Astrocyte (in vitro differentiated cells and primary cell): ENCODE data around the gene PLSCR3. TPM values are rescaled to one million over a fixed set of nuclear protein-coding genes. Genes with fewer than 3 reads are reported as not detected.

Source experiments
- DNase-seq: peaks from one replicate; pipeline ENCODE4 v3.0.0-alpha.2; 2010; ENCODE audit warnings: low read depth
- FAIRE-seq: peaks from 2 replicates; lab custom pipeline; 2011; peaks lifted over from hg19 to GRCh38; lab: Jason Lieb, UNC
- H2AFZ ChIP-seq: 2 replicates; pipeline ENCODE4 v1.6.0; 2012; ENCODE audit warnings: low read depth, low read length, inconsistent platforms
- H3K27ac ChIP-seq: 2 replicates; pipeline ENCODE4 v1.5.1; 2011; ENCODE audit warnings: low read depth, low read length, inconsistent platforms
- H3K27me3 ChIP-seq: 2 replicates; pipeline ENCODE4 v1.6.0; 2011; ENCODE audit warnings: low read length, inconsistent platforms; ENCODE audit not compliant: insufficient read depth
- H3K36me3 ChIP-seq: 2 replicates; pipeline ENCODE4 v1.5.1; 2011; ENCODE audit warnings: low read length, inconsistent platforms; ENCODE audit not compliant: insufficient read depth
- H3K4me1 ChIP-seq: 2 replicates; pipeline ENCODE4 v1.5.1; 2011; ENCODE audit warnings: low read length, inconsistent platforms; ENCODE audit not compliant: insufficient read depth
- H3K4me2 ChIP-seq: 2 replicates; pipeline ENCODE4 v1.6.0; 2012; ENCODE audit warnings: low read length, inconsistent platforms
- H3K4me3 ChIP-seq: 2 replicates; pipeline ENCODE4 v1.5.1; 2011; ENCODE audit warnings: low read depth, mild to moderate bottlenecking, low read length, inconsistent platforms; ENCODE audit not compliant: insufficient read depth
- H3K79me2 ChIP-seq: 2 replicates; pipeline ENCODE4 v1.6.0; 2012; ENCODE audit warnings: mild to moderate bottlenecking, low read length, inconsistent platforms; ENCODE audit not compliant: insufficient read depth
- H3K9ac ChIP-seq: 2 replicates; pipeline ENCODE4 v1.6.0; 2012; ENCODE audit warnings: mild to moderate bottlenecking, low read length, inconsistent platforms
- H3K9me3 ChIP-seq: 2 replicates; pipeline ENCODE4 v1.5.1; 2012; ENCODE audit warnings: low read depth, mild to moderate bottlenecking, low read length, inconsistent platforms; ENCODE audit not compliant: insufficient read depth
- H4K20me1 ChIP-seq: 2 replicates; pipeline ENCODE4 v1.6.0; 2012; ENCODE audit warnings: low read length, inconsistent platforms; ENCODE audit not compliant: insufficient read depth
- H3K27ac Mint-ChIP-seq: one replicate; pipeline ENCODE4 v1.8.0; 2021; ENCODE audit warnings: mild to moderate bottlenecking, mixed read lengths; ENCODE audit not compliant: unreplicated experiment
- H3K27me3 Mint-ChIP-seq: one replicate; pipeline ENCODE4 v1.8.0; 2021; ENCODE audit warnings: low read depth, mixed read lengths; ENCODE audit not compliant: unreplicated experiment
- H3K36me3 Mint-ChIP-seq: one replicate; pipeline ENCODE4 v1.8.0; 2021; ENCODE audit warnings: low read depth, mixed read lengths; ENCODE audit not compliant: unreplicated experiment
- H3K4me1 Mint-ChIP-seq: one replicate; pipeline ENCODE4 v1.8.0; 2021; ENCODE audit warnings: low read depth, mixed read lengths; ENCODE audit not compliant: unreplicated experiment
- H3K4me3 Mint-ChIP-seq: one replicate; pipeline ENCODE4 v1.8.0; 2021; ENCODE audit warnings: mild to moderate bottlenecking, moderate library complexity, mixed read lengths; ENCODE audit not compliant: unreplicated experiment
- H3K9me3 Mint-ChIP-seq: one replicate; pipeline ENCODE4 v1.8.0; 2021; ENCODE audit warnings: mild to moderate bottlenecking, mixed read lengths; ENCODE audit not compliant: unreplicated experiment
- EZH2 ChIP-seq: IDR thresholded peaks from 2 replicates; pipeline ENCODE4 v1.6.1; 2012; ENCODE audit warnings: mild to moderate bottlenecking, low read length, inconsistent platforms; ENCODE audit not compliant: insufficient read depth
- total RNA-seq: library from RNA; stranded (reverse); gene quantifications from 2 replicates; pipeline ENCODE4 v1.2.1, GENCODE V29; 2021
- TF ChIP-seq, protein P1 (sequence below): IDR thresholded peaks from 2 replicates; pipeline ENCODE4 v1.5.1; 2011; ENCODE audit warnings: low read depth, mild to moderate bottlenecking, inconsistent platforms, low read length, moderate library complexity; ENCODE audit not compliant: insufficient read depth

Gene PLSCR3
- total RNA-seq, 1 donor from 2014 or later, result 67.6 TPM

DNA sequence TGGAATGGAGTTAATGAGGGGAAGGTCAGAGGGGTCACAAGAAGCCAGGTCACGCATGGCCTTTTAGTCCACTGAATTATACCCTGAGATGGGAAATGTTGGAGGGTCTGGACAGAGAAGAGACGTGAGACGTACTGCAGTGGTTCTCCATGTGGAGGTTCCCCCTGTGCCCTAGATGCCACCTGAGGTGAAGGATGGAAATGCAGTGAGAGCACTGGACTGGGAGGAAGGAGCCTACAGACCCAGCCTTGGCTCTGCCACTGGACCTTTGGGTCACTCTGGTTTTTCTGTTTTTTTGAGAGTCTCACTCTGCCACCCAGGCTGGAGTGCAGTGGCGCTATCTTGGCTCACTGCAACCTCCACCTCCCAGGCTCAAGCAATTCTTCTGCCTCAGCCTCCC is 1.8 kb upstream of the PLSCR3 start:
- H4K20me1 ChIP-seq, result peaks cover 10% of the 10 kb centered on the region
- no peaks in the 10 kb centered on the region for H3K27me3 ChIP-seq
- H3K79me2 ChIP-seq, result peaks cover 18% of the 10 kb centered on the region
- H3K9ac ChIP-seq, result no peak overlapping the region
- H3K4me1 Mint-ChIP-seq, result peaks cover 7% of the 10 kb centered on the region
- peaks cover 12% of the 10 kb centered on the region for H3K36me3 ChIP-seq
- no peaks in the 10 kb centered on the region for H3K9me3 Mint-ChIP-seq
- H3K4me2 ChIP-seq, result no peak overlapping the region
- no peak overlapping the region for H3K4me3 Mint-ChIP-seq
- DNase-seq (no peak), FAIRE-seq (no peak)
- H3K27me3 Mint-ChIP-seq, result no peaks in the 10 kb centered on the region
- no peak overlapping the region for H3K27ac Mint-ChIP-seq
- H3K27ac ChIP-seq, result no peak overlapping the region
- H3K36me3 Mint-ChIP-seq, result peaks cover 12% of the 10 kb centered on the region
- H3K4me1 ChIP-seq, result peaks cover 13% of the 10 kb centered on the region
- no peak overlapping the region for H2AFZ ChIP-seq
- H3K9me3 ChIP-seq, result no peaks in the 10 kb centered on the region
- TF ChIP-seq, protein P1, sequence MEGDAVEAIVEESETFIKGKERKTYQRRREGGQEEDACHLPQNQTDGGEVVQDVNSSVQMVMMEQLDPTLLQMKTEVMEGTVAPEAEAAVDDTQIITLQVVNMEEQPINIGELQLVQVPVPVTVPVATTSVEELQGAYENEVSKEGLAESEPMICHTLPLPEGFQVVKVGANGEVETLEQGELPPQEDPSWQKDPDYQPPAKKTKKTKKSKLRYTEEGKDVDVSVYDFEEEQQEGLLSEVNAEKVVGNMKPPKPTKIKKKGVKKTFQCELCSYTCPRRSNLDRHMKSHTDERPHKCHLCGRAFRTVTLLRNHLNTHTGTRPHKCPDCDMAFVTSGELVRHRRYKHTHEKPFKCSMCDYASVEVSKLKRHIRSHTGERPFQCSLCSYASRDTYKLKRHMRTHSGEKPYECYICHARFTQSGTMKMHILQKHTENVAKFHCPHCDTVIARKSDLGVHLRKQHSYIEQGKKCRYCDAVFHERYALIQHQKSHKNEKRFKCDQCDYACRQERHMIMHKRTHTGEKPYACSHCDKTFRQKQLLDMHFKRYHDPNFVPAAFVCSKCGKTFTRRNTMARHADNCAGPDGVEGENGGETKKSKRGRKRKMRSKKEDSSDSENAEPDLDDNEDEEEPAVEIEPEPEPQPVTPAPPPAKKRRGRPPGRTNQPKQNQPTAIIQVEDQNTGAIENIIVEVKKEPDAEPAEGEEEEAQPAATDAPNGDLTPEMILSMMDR, result no peak
- TF ChIP-seq EZH2, result no peak
- H3K4me3 ChIP-seq, result no peak overlapping the region

DNA sequence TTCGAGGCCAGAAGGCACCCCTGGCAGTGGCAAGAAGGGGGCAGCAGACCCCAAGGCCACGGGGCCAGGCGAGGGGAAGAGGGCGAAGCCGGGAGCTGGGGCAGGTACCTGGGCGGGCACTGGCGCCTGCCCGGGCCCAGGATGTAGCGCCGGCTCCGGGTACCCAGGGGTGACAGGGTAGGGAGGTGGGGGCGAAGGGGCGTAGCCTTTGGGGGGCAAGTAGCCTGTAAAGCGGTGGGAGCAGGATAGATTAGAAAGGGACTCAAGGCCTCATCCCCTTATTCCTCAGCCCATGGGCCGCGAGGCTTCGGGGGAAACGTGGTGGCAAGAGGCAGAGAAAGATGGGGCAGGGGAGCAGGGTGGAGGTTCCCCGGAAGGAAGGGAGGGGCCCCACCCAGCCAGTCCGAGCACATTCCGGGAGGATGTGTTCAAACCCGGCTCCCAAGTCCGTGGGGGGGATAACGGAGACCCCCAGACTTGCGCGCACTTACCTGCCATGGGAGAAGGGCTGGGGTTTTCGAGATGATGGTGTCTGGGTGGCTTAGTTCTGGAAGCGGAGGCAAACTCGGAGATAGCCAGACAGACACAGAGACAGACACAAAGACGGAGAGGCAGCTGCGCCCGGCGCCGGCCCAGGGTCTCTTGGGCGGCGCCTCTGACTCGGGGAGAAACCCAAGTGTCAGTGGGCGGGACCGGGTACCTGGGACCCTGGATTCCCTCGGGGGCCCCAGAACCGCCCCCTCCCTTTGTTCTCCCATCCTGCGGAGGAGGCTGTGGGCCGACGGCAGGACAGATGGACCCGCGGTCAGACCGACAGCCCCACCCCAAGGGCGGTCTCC is 493 bp downstream of the PLSCR3 start:
- TF ChIP-seq, protein P1, result no peak
- TF ChIP-seq EZH2, result no peak
- H3K27me3 ChIP-seq, result no peaks in the 10 kb centered on the region
- peak overlapping the region; percentile 99 for H3K4me2 ChIP-seq
- no peak for DNase-seq
- peaks cover 27% of the 10 kb centered on the region for H4K20me1 ChIP-seq
- no peak for FAIRE-seq
- peaks cover 23% of the 10 kb centered on the region for H3K79me2 ChIP-seq
- no peaks in the 10 kb centered on the region for H3K9me3 Mint-ChIP-seq
- peak overlapping the region; percentile 90 for H3K9ac ChIP-seq
- peaks cover 13% of the 10 kb centered on the region for H3K4me1 ChIP-seq
- peak overlapping the region; percentile 81 for H3K27ac ChIP-seq
- H3K36me3 ChIP-seq, result peaks cover 20% of the 10 kb centered on the region
- peak overlapping the region; percentile 86 for H3K4me3 ChIP-seq
- no peaks in the 10 kb centered on the region for H3K9me3 ChIP-seq
- H2AFZ ChIP-seq, result peak overlapping the region; percentile 71
- peaks cover 5% of the 10 kb centered on the region for H3K4me1 Mint-ChIP-seq
- H3K27me3 Mint-ChIP-seq, result no peaks in the 10 kb centered on the region
- peaks cover 14% of the 10 kb centered on the region for H3K36me3 Mint-ChIP-seq
- peak overlapping the region; percentile 83 for H3K27ac Mint-ChIP-seq
- H3K4me3 Mint-ChIP-seq, result peak overlapping the region; percentile 92
